ENCODE data around the gene MBL2.

MBL2 gene

GRCh38 chr10:52771534-52772445 is 794 bp downstream of the MBL2 start:
- peak; percentile 28 for DNase-seq (ENCODE audit: low spot score)

- no peak for DNase-seq (ENCODE audit: low spot score)
Measured at GRCh38 chr10:52770904-52771303, 1.7 kb downstream of the MBL2 start.

GRCh38 chr10:52769966-52770365 is 2.6 kb downstream of the MBL2 start:
- no peak for DNase-seq (ENCODE audit: low spot score)

GRCh38 chr10:52768001-52768532 is 4.5 kb downstream of the MBL2 start:
- DNase-seq (ENCODE audit: low spot score) = no peak

GRCh38 chr10:52762088-52762487 is 10.5 kb downstream of the MBL2 start:
- no peak for DNase-seq (ENCODE audit: low spot score)

- DNase-seq (ENCODE audit: low spot score) = no peak
Measured at GRCh38 chr10:52759154-52759553, 13.4 kb downstream of the MBL2 start.

GRCh38 chr10:52758406-52758805 is 14.2 kb downstream of the MBL2 start:
- no peak for DNase-seq (ENCODE audit: low spot score)

GRCh38 chr10:52757773-52758172 is 14.8 kb downstream of the MBL2 start:
- DNase-seq (ENCODE audit: low spot score) = no peak

- no peak for DNase-seq (ENCODE audit: low spot score)
Measured at GRCh38 chr10:52756966-52757365, 15.6 kb downstream of the MBL2 start.

- DNase-seq (ENCODE audit: low spot score) = no peak
Measured at GRCh38 chr10:52756295-52756694, 16.3 kb downstream of the MBL2 start.

- no peak for DNase-seq (ENCODE audit: low spot score)
Measured at GRCh38 chr10:52755297-52756062, 17.1 kb downstream of the MBL2 start.

- no peak for DNase-seq (ENCODE audit: low spot score)
Measured at GRCh38 chr10:52752801-52753445, 19.7 kb downstream of the MBL2 start.

- no peak for DNase-seq (ENCODE audit: low spot score)
Measured at GRCh38 chr10:52752261-52752660, 20.3 kb downstream of the MBL2 start.

GRCh38 chr10:52751337-52751736 is 21.2 kb downstream of the MBL2 start:
- no peak for DNase-seq (ENCODE audit: low spot score)

- DNase-seq (ENCODE audit: low spot score) = no peak
Measured at GRCh38 chr10:52750629-52751028, 22.0 kb downstream of the MBL2 start.

- DNase-seq (ENCODE audit: low spot score) = no peak
Measured at GRCh38 chr10:52747694-52748093, 24.9 kb downstream of the MBL2 start.

GRCh38 chr10:52746169-52746568 is 26.4 kb downstream of the MBL2 start:
- DNase-seq (ENCODE audit: low spot score) = no peak

- DNase-seq (ENCODE audit: low spot score) = no peak
Measured at GRCh38 chr10:52744057-52744805, 28.4 kb downstream of the MBL2 start.

GRCh38 chr10:52742731-52743130 is 29.9 kb downstream of the MBL2 start:
- no peak for DNase-seq (ENCODE audit: low spot score)

- DNase-seq (ENCODE audit: low spot score) = no peak
Measured at GRCh38 chr10:52741851-52742250, 30.7 kb downstream of the MBL2 start.

GRCh38 chr10:52740913-52741675 is 31.5 kb downstream of the MBL2 start:
- peak; percentile 48 for DNase-seq (ENCODE audit: low spot score)
